Caco-2 (cell line): Measurements from ENCODE around the gene CCSAP. TPM values are rescaled to one million over a fixed set of nuclear protein-coding genes. Genes with fewer than 3 reads are reported as not detected.

Source experiments
- BruUV-seq: library from RNA; stranded (reverse); fragments of 400-500 nt; replicated peaks from 2 replicates; lab custom pipeline; 2021; lab: Mats Ljungman, UMichigan
- CTCF ChIA-PET: fragments of 300-600 bp; sonication (Branson Sonifier 250); formaldehyde crosslinking; loops from one replicate; lab custom pipeline; 2022; ENCODE audit warnings: antibody characterized with exemption; lab: Charles Lee
- POLR2A ChIA-PET: fragments of 300-600 bp; sonication (Branson Sonifier 250); formaldehyde crosslinking; loops from one replicate; lab custom pipeline; 2022; ENCODE audit warnings: antibody characterized with exemption; lab: Charles Lee
- DNase-seq, 2 experiments: peaks; one replicate each; pipeline versions ENCODE4 v3.0.0 to v3.0.0-alpha.2; 2020 to 2022
- H3K27me3 ChIP-seq: replicated peaks from 2 replicates; pipeline ENCODE4 v1.6.0; 2011; ENCODE audit warnings: low read length; ENCODE audit not compliant: control insufficient read depth, insufficient read depth
- H3K36me3 ChIP-seq: 2 replicates; pipeline ENCODE4 v1.5.1; 2011; ENCODE audit warnings: low read length; ENCODE audit not compliant: control insufficient read depth, insufficient read depth
- H3K4me1 ChIP-seq: fragments of 250-450 bp; sonication (Bioruptor Pico); 2 replicates; pipeline ENCODE4 v1.5.1; 2020; ENCODE audit warnings: mild to moderate bottlenecking
- H3K4me3 ChIP-seq: 2 replicates; pipeline ENCODE4 v1.5.1; 2011; ENCODE audit warnings: low read depth, mild to moderate bottlenecking, control low read depth, low read length
- H3K9me3 ChIP-seq: fragments of 250-450 bp; sonication (Bioruptor Pico); 2 replicates; pipeline ENCODE4 v1.5.1; 2020; ENCODE audit warnings: mild to moderate bottlenecking, moderate library complexity
- H3K27ac Mint-ChIP-seq: one replicate; pipeline ENCODE4 v1.8.0; 2022; ENCODE audit warnings: mixed read lengths; ENCODE audit not compliant: unreplicated experiment
- H3K27me3 Mint-ChIP-seq: one replicate; pipeline ENCODE4 v1.8.0; 2022; ENCODE audit warnings: mixed read lengths; ENCODE audit not compliant: insufficient read depth, unreplicated experiment
- H3K36me3 Mint-ChIP-seq: one replicate; pipeline ENCODE4 v1.8.0; 2022; ENCODE audit warnings: mild to moderate bottlenecking, mixed read lengths; ENCODE audit not compliant: insufficient read depth, unreplicated experiment
- H3K4me1 Mint-ChIP-seq: one replicate; pipeline ENCODE4 v1.8.0; 2022; ENCODE audit warnings: low read depth, mixed read lengths; ENCODE audit not compliant: unreplicated experiment
- H3K4me3 Mint-ChIP-seq: one replicate; pipeline ENCODE4 v1.8.0; 2022; ENCODE audit warnings: mild to moderate bottlenecking, moderate library complexity, mixed read lengths; ENCODE audit not compliant: unreplicated experiment
- H3K9me3 Mint-ChIP-seq: one replicate; pipeline ENCODE4 v1.8.0; 2022; ENCODE audit warnings: mixed read lengths; ENCODE audit not compliant: unreplicated experiment
- intact Hi-C: fragments of 100-400 bp; cut with micrococcal nuclease; formaldehyde crosslinking; loops from one replicate; pipeline ENCODE4 v1.10.0; 2022; ENCODE audit not compliant: unreplicated experiment
- total RNA-seq: library from RNA; stranded (reverse); gene quantifications from 2 replicates; pipeline ENCODE4 v1.2.3, GENCODE V29; 2022
- TF ChIP-seq, protein P1 (sequence below), 2 experiments: fragments of 200-600 bp in 1 of 2; IDR thresholded peaks; 1 replicate in 1 of 2; 2 replicates in 1 of 2; pipeline versions ENCODE4 v1.5.1 to v1.8.0; 2011 to 2022; ENCODE audit warnings: antibody characterized with exemption in 1 of 2, control low read depth in 1 of 2, inconsistent platforms in 1 of 2, low read depth in 1 of 2, low read length in 1 of 2, mild to moderate bottlenecking in 1 of 2, moderate library complexity in 1 of 2; ENCODE audit not compliant: insufficient read depth in 1 of 2, severe bottlenecking in 1 of 2, unreplicated experiment in 1 of 2

Gene CCSAP
- total RNA-seq, 1 experiment from 2014 or later = 11.3 TPM

DNA sequence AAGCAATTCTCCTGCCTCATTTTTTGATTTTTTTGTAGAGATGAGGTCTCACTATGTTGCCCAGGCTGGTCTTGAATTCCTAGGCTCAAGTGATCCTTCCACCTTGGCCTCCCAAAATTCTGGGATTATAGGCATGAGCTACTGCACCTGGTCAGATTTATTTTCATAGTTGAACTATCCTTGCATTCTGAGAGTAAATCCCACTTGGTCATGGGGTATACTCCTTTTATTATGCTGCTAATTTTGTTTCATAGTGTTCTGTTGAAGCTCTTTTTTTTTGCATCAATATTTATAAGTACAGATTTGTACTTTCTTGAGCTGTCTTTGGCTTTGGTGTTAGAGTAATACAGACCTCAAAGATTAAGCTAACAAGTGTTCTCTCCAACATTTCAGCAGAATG is 12.8 kb upstream of the CCSAP start:
- intact Hi-C loops = no loop called here
- no peak for DNase-seq
- peaks cover 21% of the 10 kb centered on the region for H3K9me3 Mint-ChIP-seq
- H3K27me3 Mint-ChIP-seq = peaks cover 16% of the 10 kb centered on the region
- TF ChIP-seq, protein P1, sequence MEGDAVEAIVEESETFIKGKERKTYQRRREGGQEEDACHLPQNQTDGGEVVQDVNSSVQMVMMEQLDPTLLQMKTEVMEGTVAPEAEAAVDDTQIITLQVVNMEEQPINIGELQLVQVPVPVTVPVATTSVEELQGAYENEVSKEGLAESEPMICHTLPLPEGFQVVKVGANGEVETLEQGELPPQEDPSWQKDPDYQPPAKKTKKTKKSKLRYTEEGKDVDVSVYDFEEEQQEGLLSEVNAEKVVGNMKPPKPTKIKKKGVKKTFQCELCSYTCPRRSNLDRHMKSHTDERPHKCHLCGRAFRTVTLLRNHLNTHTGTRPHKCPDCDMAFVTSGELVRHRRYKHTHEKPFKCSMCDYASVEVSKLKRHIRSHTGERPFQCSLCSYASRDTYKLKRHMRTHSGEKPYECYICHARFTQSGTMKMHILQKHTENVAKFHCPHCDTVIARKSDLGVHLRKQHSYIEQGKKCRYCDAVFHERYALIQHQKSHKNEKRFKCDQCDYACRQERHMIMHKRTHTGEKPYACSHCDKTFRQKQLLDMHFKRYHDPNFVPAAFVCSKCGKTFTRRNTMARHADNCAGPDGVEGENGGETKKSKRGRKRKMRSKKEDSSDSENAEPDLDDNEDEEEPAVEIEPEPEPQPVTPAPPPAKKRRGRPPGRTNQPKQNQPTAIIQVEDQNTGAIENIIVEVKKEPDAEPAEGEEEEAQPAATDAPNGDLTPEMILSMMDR (IDR thresholded peaks at IDR 0.05; ENCODE audit: insufficient read depth in 1 of 2, low read depth in 1 of 2, low read length in 1 of 2, severe bottlenecking in 1 of 2, unreplicated experiment in 1 of 2) = no peak
- BruUV-seq = no TSS peak
- Histone ChIP-seq H3K4me1 (no peaks in the 10 kb centered on the region), H3K9me3 (no peaks in the 10 kb centered on the region; the same call in 1 of the 2 replicates), H3K36me3 (no peaks in the 10 kb centered on the region), H3K27me3 (no peaks in the 10 kb centered on the region), H3K4me3 (no peak overlapping the region)
- no peaks in the 10 kb centered on the region for H3K36me3 Mint-ChIP-seq
- ChIA-PET POLR2A (no interaction called here), CTCF (no interaction called here)
- H3K4me1 Mint-ChIP-seq = no peaks in the 10 kb centered on the region
- H3K27ac Mint-ChIP-seq = no peak overlapping the region
- H3K4me3 Mint-ChIP-seq = no peak overlapping the region

DNA sequence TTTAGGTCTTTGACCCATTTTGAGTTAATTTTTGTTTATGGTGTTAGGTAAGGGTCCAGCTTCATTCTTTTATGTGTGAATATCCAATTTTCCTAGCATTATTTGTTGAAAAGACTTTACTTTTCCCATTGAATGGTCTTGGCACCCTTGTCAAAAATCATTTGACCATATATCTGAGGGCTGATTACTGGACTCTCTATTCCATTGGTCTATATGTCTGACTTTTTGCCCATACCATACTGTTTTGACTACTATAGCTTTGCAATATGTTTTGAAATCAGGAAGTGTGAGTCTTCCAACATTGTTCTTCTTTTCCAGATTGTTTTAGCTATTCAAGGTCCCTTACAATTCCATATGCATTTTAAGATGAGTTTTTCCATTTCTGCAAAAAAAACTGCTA is 11.4 kb upstream of the CCSAP start:
- BruUV-seq = no TSS peak
- DNase-seq = no peak
- Mint-ChIP-seq H3K9me3 (peaks cover 21% of the 10 kb centered on the region), H3K27ac (no peak overlapping the region), H3K36me3 (no peaks in the 10 kb centered on the region), H3K4me1 (no peaks in the 10 kb centered on the region), H3K4me3 (no peak overlapping the region), H3K27me3 (peaks cover 12% of the 10 kb centered on the region)
- Histone ChIP-seq H3K27me3 (no peaks in the 10 kb centered on the region), H3K4me3 (no peak overlapping the region), H3K4me1 (no peaks in the 10 kb centered on the region), H3K36me3 (no peaks in the 10 kb centered on the region), H3K9me3 (no peaks in the 10 kb centered on the region; the same call in 1 of the 2 replicates)
- intact Hi-C loops = no loop called here
- POLR2A ChIA-PET = no interaction called here
- CTCF ChIA-PET = no interaction called here
- TF ChIP-seq, protein P1 (IDR thresholded peaks at IDR 0.05; ENCODE audit: insufficient read depth in 1 of 2, low read depth in 1 of 2, low read length in 1 of 2, severe bottlenecking in 1 of 2, unreplicated experiment in 1 of 2) = no peak

DNA sequence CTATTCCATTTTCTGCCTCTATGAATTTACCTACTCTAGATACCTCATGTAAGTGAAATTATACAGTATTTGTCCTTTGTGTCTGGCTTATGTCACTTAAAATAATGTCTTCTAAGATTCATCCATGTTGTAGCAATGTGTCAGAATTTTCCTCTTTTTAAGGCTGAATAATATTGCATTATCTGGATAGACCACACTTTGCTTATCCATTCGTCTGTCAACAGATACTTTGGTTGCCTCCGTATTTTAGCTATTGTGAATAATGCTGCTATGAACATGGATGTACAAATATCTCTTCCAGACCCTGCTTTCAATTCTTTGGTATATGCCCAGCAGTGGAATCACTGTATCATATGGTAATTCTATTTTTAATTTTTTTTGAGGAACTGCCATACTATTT is 10.1 kb upstream of the CCSAP start:
- Histone ChIP-seq H3K9me3 (no peaks in the 10 kb centered on the region; the same call in 1 of the 2 replicates), H3K4me1 (no peaks in the 10 kb centered on the region), H3K36me3 (no peaks in the 10 kb centered on the region), H3K27me3 (no peaks in the 10 kb centered on the region), H3K4me3 (no peak overlapping the region)
- intact Hi-C loops = no loop called here
- Mint-ChIP-seq H3K36me3 (no peaks in the 10 kb centered on the region), H3K4me1 (no peaks in the 10 kb centered on the region), H3K27ac (no peak overlapping the region), H3K27me3 (peaks cover 8% of the 10 kb centered on the region), H3K4me3 (no peak overlapping the region), H3K9me3 (peaks cover 21% of the 10 kb centered on the region)
- no TSS peak for BruUV-seq
- TF ChIP-seq, protein P1 (IDR thresholded peaks at IDR 0.05; ENCODE audit: insufficient read depth in 1 of 2, low read depth in 1 of 2, low read length in 1 of 2, severe bottlenecking in 1 of 2, unreplicated experiment in 1 of 2) = no peak
- DNase-seq = no peak
- ChIA-PET POLR2A (no interaction called here), CTCF (no interaction called here)
